ENCODE results near the gene ATG2A.

- TF ChIP-seq, protein P1, sequence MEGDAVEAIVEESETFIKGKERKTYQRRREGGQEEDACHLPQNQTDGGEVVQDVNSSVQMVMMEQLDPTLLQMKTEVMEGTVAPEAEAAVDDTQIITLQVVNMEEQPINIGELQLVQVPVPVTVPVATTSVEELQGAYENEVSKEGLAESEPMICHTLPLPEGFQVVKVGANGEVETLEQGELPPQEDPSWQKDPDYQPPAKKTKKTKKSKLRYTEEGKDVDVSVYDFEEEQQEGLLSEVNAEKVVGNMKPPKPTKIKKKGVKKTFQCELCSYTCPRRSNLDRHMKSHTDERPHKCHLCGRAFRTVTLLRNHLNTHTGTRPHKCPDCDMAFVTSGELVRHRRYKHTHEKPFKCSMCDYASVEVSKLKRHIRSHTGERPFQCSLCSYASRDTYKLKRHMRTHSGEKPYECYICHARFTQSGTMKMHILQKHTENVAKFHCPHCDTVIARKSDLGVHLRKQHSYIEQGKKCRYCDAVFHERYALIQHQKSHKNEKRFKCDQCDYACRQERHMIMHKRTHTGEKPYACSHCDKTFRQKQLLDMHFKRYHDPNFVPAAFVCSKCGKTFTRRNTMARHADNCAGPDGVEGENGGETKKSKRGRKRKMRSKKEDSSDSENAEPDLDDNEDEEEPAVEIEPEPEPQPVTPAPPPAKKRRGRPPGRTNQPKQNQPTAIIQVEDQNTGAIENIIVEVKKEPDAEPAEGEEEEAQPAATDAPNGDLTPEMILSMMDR (IDR thresholded peaks at IDR 0.05): no peak
- no peak for TF ChIP-seq POLR2A (IDR thresholded peaks at IDR 0.05)
- TF ChIP-seq POLR2AphosphoS5 (IDR thresholded peaks at IDR 0.05): no peak
Observed at GRCh38 chr11:64884019-64884418, 33.0 kb downstream of the ATG2A start.

All from stomach (tissue), 4 donors.